Psoas muscle (tissue), 8 donors: Measurements from ENCODE around the gene LAD1. TPM values are rescaled to one million over a fixed set of nuclear protein-coding genes. Genes with fewer than 3 reads are reported as not detected.

Source experiments
- ATAC-seq, 4 donors: fragments of 200-7000 bp; cut with Tn5 transposase; one replicate each; pipeline ENCODE4 v1.9.1; 2020; ENCODE audit warnings: moderate library complexity in 3 of 4, mild to moderate bottlenecking in 2 of 4
- DNase-seq, 2 donors: peaks; one replicate each; pipeline ENCODE4 v3.0.0-alpha.2; 2020
- H3K27ac ChIP-seq: fragments of 200-600 bp; one replicate; pipeline ENCODE4 v1.8.0; 2022
- H3K27me3 ChIP-seq, 3 donors: fragments of 200-600 bp in 1 of 3; one replicate each; pipeline versions ENCODE4 v1.6.1 to v1.8.0; 2013 to 2022; ENCODE audit warnings: low read length in 2 of 3, mild to moderate bottlenecking in 2 of 3, moderate library complexity in 1 of 3; ENCODE audit not compliant: insufficient read depth in 3 of 3
- H3K36me3 ChIP-seq, 2 donors: fragments of 200-600 bp in 1 of 2; one replicate each; pipeline versions ENCODE4 v1.6.1 to v1.8.0; 2013 to 2022; ENCODE audit warnings: low read depth in 1 of 2, mild to moderate bottlenecking in 1 of 2, moderate library complexity in 1 of 2; ENCODE audit not compliant: insufficient read depth in 1 of 2
- H3K4me1 ChIP-seq: fragments of 200-600 bp; one replicate; pipeline ENCODE4 v1.8.0; 2022
- H3K4me3 ChIP-seq: fragments of 200-600 bp; one replicate; pipeline ENCODE4 v1.8.0; 2022; ENCODE audit warnings: mild to moderate bottlenecking
- H3K9me3 ChIP-seq: fragments of 200-600 bp; one replicate; pipeline ENCODE4 v1.8.0; 2022
- WGBS, 3 donors: extraction: QIAGEN DNeasy Blood & Tissue Kit; methylation state at CpG; one replicate each; pipeline versions ENCODE4 v1.1.6 to v1.1.7; 2013; 5-methylcytosine and 5-hydroxymethylcytosine counted together
- intact Hi-C, 2 donors: fragments of 100-400 bp; cut with DNase I; formaldehyde crosslinking; loops; one replicate each; pipeline versions ENCODE4 v1.11.0 to v1.14.2; 2022
- polyA plus RNA-seq, 3 donors: library from polyadenylated mRNA; stranded (reverse); fragments of 200-250 nt; gene quantifications; one replicate each; pipeline ENCODE4 v1.2.3, GENCODE V29; 2013
- total RNA-seq, 4 donors: library from RNA; stranded (reverse); fragmentation: NEBNext Ultra II Directional in 2 of 4; extraction: Animal tissue kit (Norgen Biotek cat#: 25700) in 2 of 4; gene quantifications; one replicate each; pipeline versions ENCODE4 v1.2.1 to v1.2.4, GENCODE V29; 2021 to 2023
- TF ChIP-seq, protein P1 (sequence below): fragments of 200-600 bp; IDR thresholded peaks from one replicate; pipeline ENCODE4 v1.8.0; 2022; ENCODE audit warnings: antibody characterized with exemption
- donor health status: healthy with polysubstance abuse.
- donor health status: DM: no; HTN: no; CAD: no; lungs with moderate emphysema.
- donor health status: Bipolar disorder and iron deficiency.
- donor health status: healthy.
- donor health status: DM: yes; HTN: yes; CAD: no.
- donor health status: DM: no; HTN: no; CAD: no.
- donor health status: DM: no; HTN: no; CAD: no.
- donor health status: DM: yes; HTN: yes; CAD: no.

Gene LAD1
- total and polyA plus RNA-seq, 7 donors: 0.23 to 17.7 (median 5.4) TPM

DNA sequence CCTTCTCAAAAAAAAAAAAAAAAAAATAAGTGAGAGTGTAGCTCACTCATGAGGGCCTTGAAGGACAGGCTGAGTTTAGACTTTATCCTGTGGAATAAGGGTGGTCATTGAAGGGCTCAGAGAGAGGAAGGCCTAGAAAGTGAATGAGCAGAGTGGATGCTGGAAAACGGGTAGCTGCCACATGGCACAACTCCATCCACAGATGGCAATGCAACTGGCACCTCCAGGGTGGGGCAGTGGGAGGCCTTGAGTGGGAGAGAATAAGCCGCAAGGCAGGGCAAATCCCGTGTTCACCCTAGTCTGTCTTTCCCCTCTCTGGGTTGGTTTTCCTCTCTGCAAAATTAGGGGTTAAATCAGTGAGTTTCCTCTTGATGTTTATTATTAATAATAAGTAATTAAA, 19.3 kb upstream of the LAD1 start:
- DNase-seq (peak in 1 of 2 donors; percentile 8), ATAC-seq (no peak)
- 51 to 60% (median 51%) methylated on average over 3 of the region's 3 CpGs for WGBS, 3 donors
- peaks cover 0 to 26% of the 10 kb centered on the region in 2 donors for H3K36me3 ChIP-seq
- peak overlapping the region; percentile 81 for H3K27ac ChIP-seq
- TF ChIP-seq, protein P1, sequence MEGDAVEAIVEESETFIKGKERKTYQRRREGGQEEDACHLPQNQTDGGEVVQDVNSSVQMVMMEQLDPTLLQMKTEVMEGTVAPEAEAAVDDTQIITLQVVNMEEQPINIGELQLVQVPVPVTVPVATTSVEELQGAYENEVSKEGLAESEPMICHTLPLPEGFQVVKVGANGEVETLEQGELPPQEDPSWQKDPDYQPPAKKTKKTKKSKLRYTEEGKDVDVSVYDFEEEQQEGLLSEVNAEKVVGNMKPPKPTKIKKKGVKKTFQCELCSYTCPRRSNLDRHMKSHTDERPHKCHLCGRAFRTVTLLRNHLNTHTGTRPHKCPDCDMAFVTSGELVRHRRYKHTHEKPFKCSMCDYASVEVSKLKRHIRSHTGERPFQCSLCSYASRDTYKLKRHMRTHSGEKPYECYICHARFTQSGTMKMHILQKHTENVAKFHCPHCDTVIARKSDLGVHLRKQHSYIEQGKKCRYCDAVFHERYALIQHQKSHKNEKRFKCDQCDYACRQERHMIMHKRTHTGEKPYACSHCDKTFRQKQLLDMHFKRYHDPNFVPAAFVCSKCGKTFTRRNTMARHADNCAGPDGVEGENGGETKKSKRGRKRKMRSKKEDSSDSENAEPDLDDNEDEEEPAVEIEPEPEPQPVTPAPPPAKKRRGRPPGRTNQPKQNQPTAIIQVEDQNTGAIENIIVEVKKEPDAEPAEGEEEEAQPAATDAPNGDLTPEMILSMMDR: no peak
- intact Hi-C loops: no loop called here
- no peaks in the 10 kb centered on the region for H3K9me3 ChIP-seq
- peak overlapping the region; percentile 65 for H3K4me3 ChIP-seq
- H3K4me1 ChIP-seq: peaks cover 27% of the 10 kb centered on the region
- no peaks in the 10 kb centered on the region for H3K27me3 ChIP-seq

DNA sequence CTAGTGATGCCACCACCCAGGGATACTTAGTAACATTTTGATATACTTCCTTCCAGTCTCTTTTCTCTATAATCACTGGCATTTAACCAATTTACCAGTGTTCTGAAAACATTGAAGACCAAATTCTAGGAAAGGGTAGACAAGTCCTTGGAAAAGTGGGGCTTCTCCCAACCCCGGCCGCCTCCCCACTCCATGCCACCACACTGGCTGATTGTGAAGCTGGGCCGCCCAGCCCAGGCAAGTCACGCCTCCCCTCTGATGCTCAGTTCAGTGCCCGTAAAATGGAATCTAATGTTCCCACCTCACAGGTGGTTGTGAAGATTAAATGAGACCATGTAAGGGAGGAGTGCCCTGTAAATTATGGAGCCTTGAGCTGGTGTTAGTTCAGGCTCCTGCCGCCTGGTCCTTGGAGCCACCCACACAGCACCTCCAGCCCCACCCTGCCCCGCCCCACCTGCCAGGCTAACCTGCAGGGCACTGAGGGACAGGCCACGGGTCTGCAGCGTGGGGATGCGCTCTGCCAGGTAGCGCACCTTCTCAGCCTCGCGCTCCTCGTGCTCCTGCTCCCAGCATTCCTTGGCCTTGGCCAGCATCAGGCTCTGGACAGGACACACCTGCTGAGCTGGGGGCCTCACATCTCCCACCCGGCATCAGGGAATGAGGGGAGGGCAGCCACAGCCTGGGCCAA, 15.1 kb upstream of the LAD1 start:
- Histone ChIP-seq H3K36me3 (peaks cover 0 to 65% of the 10 kb centered on the region in 2 donors), H3K27ac (no peak overlapping the region), H3K9me3 (no peaks in the 10 kb centered on the region), H3K4me3 (no peak overlapping the region), H3K27me3 (no peaks in the 10 kb centered on the region), H3K4me1 (peaks cover under 1% of the 10 kb centered on the region)
- 80 to 84% (median 82%) methylated on average over 15 of the region's 15 CpGs for WGBS, 3 donors
- no peak for DNase-seq
- intact Hi-C loops: no loop called here
- TF ChIP-seq, protein P1: no peak
- no peak for ATAC-seq

- Histone ChIP-seq H3K9me3 (no peaks in the 10 kb centered on the region), H3K4me3 (no peak overlapping the region), H3K27ac (no peak overlapping the region), H3K36me3 (peaks cover 0 to 67% of the 10 kb centered on the region in 2 donors), H3K27me3 (no peaks in the 10 kb centered on the region), H3K4me1 (no peaks in the 10 kb centered on the region)
- DNase-seq (no peak), ATAC-seq (no peak)
- WGBS, 3 donors: 86 to 93% (median 93%) methylated on average over 12 of the region's 12 CpGs
- intact Hi-C loops: no loop called here
- TF ChIP-seq, protein P1: no peak
Observed at GRCh38 chr1:201411292-201411691, 12.2 kb upstream of the LAD1 start.

DNA sequence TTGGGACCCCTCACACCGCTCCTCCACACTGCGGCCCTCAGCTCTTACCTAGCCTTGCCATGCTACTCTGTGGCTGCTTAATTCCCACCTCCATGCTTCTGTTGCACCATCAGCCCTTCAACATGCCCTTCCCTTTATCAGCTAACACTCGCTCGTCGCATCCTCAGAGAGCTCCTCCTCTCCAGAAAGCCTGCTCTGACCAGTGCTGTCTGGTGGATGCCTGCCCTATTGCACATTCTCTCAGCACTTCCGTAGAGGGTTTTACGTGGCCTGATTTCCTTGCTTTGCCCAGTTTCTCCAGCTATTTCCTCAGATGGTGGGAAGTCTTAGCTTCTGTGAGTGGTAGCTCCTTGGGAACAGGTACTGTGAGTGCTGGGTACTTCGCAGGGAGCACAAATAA, 10.3 kb upstream of the LAD1 start:
- Histone ChIP-seq H3K36me3 (peaks cover 0 to 52% of the 10 kb centered on the region in 2 donors), H3K9me3 (no peaks in the 10 kb centered on the region), H3K4me3 (no peak overlapping the region), H3K4me1 (no peaks in the 10 kb centered on the region), H3K27ac (no peak overlapping the region), H3K27me3 (no peaks in the 10 kb centered on the region)
- 74 to 80% (median 78%) methylated on average over 8 of the region's 8 CpGs for WGBS, 3 donors
- ATAC-seq (no peak), DNase-seq (no peak)
- intact Hi-C loops: loop anchor here in 1 of 2 donors (2.0 kb wide), 1 partner anchor 61 kb away; no protein-coding TSS in a partner anchor
- TF ChIP-seq, protein P1: no peak
